DMS153 treated with DMSO at 0.1 percent for 48 hours (cell line): Measurements from ENCODE around the gene COP1.

Experiments used
- DNase-seq: peaks from one replicate; lab custom pipeline; 2025; ENCODE audit not compliant: unreplicated experiment; lab: John Stamatoyannopoulos, UW

COP1 gene

GRCh38 chr1:175978476-175978875 lies 228.6 kb downstream of the COP1 start:
- DNase-seq: no peak

GRCh38 chr1:175976865-175977642 lies 230.0 kb downstream of the COP1 start:
- no peak for DNase-seq

GRCh38 chr1:175969231-175969630 lies 237.9 kb downstream of the COP1 start:
- DNase-seq: no peak

GRCh38 chr1:175968486-175969172 lies 238.5 kb downstream of the COP1 start:
- no peak for DNase-seq

GRCh38 chr1:175963740-175964139 lies 243.3 kb downstream of the COP1 start:
- no peak for DNase-seq

- DNase-seq: no peak
Measured at GRCh38 chr1:175960169-175960568, 246.9 kb downstream of the COP1 start.

GRCh38 chr1:175951627-175952026 lies 255.5 kb downstream of the COP1 start:
- no peak for DNase-seq

- no peak for DNase-seq
Measured at GRCh38 chr1:175947771-175948170, 259.3 kb downstream of the COP1 start.

GRCh38 chr1:175944591-175944990 lies 262.5 kb downstream of the COP1 start:
- DNase-seq: no peak

- DNase-seq: no peak
Measured at GRCh38 chr1:175941164-175941563, 265.9 kb downstream of the COP1 start.

- DNase-seq: no peak
Measured at GRCh38 chr1:175936736-175937135, 270.4 kb downstream of the COP1 start.

GRCh38 chr1:175935566-175936115 lies 271.4 kb downstream of the COP1 start:
- no peak for DNase-seq

- DNase-seq: no peak
Measured at GRCh38 chr1:175935166-175935565, 271.9 kb downstream of the COP1 start.

GRCh38 chr1:175933801-175934200 lies 273.3 kb downstream of the COP1 start:
- no peak for DNase-seq

GRCh38 chr1:175927944-175928343 lies 279.1 kb downstream of the COP1 start:
- no peak for DNase-seq

- no peak for DNase-seq
Measured at GRCh38 chr1:175922254-175922881, 284.7 kb downstream of the COP1 start.

- DNase-seq: no peak
Measured at GRCh38 chr1:175920381-175920780, 286.7 kb downstream of the COP1 start.

- DNase-seq: no peak
Measured at GRCh38 chr1:175919001-175919400, 288.1 kb downstream of the COP1 start.

- no peak for DNase-seq
Measured at GRCh38 chr1:175918364-175918801, 288.7 kb downstream of the COP1 start.

- no peak for DNase-seq
Measured at GRCh38 chr1:175914115-175914514, 293.0 kb downstream of the COP1 start.

- no peak for DNase-seq
Measured at GRCh38 chr1:175911138-175911537, 295.9 kb downstream of the COP1 start.

GRCh38 chr1:175906370-175906769 lies 300.7 kb downstream of the COP1 start:
- no peak for DNase-seq
